22Rv1 (cell line): ENCODE results near the gene MTX1.
"Not testable (repeated sequence)": the region's sequence is repeated elsewhere in the genome, so short reads cannot be mapped to it uniquely, and the experiment has no call there.

Experiments
- ZFX ChIP-seq: fragments of 450-650 bp; IDR thresholded peaks from 2 replicates; pipeline ENCODE4 v1.6.1; 2017; ENCODE audit warnings: antibody characterized with exemption, borderline replicate concordance
- TF ChIP-seq, protein P1 (sequence below): fragments of 450-650 bp; IDR thresholded peaks from 2 replicates; pipeline ENCODE4 v1.5.1; 2017; ENCODE audit warnings: mild to moderate bottlenecking

DNA sequence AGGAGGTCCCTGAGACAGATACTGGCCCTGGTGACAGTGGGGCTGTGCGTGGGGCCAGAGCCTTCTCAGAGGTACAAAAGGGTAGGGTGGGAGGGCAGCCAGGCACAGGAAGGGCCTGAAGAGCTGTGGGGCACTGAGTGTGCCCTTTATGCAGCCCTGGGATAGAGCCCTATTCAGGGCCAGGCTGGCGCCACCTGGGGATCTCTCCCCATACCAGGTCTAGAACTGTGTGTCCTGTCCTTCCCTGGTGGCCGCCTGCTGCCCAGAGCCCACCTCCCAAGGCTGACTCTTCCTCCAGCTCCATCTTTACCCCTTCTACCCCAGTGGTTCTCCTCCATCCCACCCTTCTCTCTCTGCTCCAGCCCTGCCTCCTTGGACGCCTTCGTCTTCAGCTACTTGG lies 25.0 kb downstream of the MTX1 start:
- TF ChIP-seq, protein P1, sequence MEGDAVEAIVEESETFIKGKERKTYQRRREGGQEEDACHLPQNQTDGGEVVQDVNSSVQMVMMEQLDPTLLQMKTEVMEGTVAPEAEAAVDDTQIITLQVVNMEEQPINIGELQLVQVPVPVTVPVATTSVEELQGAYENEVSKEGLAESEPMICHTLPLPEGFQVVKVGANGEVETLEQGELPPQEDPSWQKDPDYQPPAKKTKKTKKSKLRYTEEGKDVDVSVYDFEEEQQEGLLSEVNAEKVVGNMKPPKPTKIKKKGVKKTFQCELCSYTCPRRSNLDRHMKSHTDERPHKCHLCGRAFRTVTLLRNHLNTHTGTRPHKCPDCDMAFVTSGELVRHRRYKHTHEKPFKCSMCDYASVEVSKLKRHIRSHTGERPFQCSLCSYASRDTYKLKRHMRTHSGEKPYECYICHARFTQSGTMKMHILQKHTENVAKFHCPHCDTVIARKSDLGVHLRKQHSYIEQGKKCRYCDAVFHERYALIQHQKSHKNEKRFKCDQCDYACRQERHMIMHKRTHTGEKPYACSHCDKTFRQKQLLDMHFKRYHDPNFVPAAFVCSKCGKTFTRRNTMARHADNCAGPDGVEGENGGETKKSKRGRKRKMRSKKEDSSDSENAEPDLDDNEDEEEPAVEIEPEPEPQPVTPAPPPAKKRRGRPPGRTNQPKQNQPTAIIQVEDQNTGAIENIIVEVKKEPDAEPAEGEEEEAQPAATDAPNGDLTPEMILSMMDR, result not testable (repeated sequence)
- TF ChIP-seq ZFX, result not testable (repeated sequence)
